ENCODE results near the gene TSFM.

GRCh38 chr12:57777911-57778310, 4.7 kb upstream of the TSFM start:
- TF ChIP-seq POLR2AphosphoS5 (IDR thresholded peaks at IDR 0.05; ENCODE audit: insufficient read depth in 1 of 2, low read depth in 1 of 2) = no peak
- TF ChIP-seq, protein P1, sequence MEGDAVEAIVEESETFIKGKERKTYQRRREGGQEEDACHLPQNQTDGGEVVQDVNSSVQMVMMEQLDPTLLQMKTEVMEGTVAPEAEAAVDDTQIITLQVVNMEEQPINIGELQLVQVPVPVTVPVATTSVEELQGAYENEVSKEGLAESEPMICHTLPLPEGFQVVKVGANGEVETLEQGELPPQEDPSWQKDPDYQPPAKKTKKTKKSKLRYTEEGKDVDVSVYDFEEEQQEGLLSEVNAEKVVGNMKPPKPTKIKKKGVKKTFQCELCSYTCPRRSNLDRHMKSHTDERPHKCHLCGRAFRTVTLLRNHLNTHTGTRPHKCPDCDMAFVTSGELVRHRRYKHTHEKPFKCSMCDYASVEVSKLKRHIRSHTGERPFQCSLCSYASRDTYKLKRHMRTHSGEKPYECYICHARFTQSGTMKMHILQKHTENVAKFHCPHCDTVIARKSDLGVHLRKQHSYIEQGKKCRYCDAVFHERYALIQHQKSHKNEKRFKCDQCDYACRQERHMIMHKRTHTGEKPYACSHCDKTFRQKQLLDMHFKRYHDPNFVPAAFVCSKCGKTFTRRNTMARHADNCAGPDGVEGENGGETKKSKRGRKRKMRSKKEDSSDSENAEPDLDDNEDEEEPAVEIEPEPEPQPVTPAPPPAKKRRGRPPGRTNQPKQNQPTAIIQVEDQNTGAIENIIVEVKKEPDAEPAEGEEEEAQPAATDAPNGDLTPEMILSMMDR (IDR thresholded peaks at IDR 0.05) = no peak

All from vagina (tissue), 2 donors.